SK-N-SH (cell line): ENCODE data around the gene AKT3. TPM values are rescaled to one million over a fixed set of nuclear protein-coding genes. Genes with fewer than 3 reads are reported as not detected.

Experiments used
- CTCF ChIA-PET: fragments of 300-600, 350-600 bp; formaldehyde crosslinking; extraction: SDS; loops from one replicate; lab custom pipeline; 2021; lab: Yijun Ruan, JAX
- POLR2A ChIA-PET: fragments of 350-600 bp; sonication (Branson Sonifier 250); formaldehyde crosslinking; extraction: SDS; loops from one replicate; lab custom pipeline; 2020; ENCODE audit warnings: antibody characterized with exemption, inconsistent platforms; lab: Yijun Ruan, JAX
- DNase-seq: peaks from one replicate; pipeline ENCODE4 v3.0.0; 2012
- H2AFZ ChIP-seq: fragments of 200-600 bp; sonication (generic); 2 replicates; pipeline ENCODE4 v1.8.1; 2016; ENCODE audit warnings: antibody characterized with exemption, mild to moderate bottlenecking, low read depth
- H3F3A ChIP-seq: fragments of 200-600 bp; sonication (generic); replicated peaks from 2 replicates; pipeline ENCODE3; 2016; ENCODE audit warnings: antibody characterized with exemption, mild to moderate bottlenecking; ENCODE audit not compliant: insufficient read depth
- H3K27ac ChIP-seq, 2 experiments: fragments of 200-500 bp in 1 of 2; fragments of 200-600 bp in 1 of 2; sonication (Bioruptor generic) in 1 of 2; sonication (generic), shearing (Covaris generic) in 1 of 2; 2 replicates each; pipeline versions ENCODE4 v1.5.1 to v1.6.1; 2014 to 2016; ENCODE audit warnings: low read depth in 2 of 2, inconsistent platforms in 1 of 2, low read length in 1 of 2, mild to moderate bottlenecking in 1 of 2, mixed read lengths in 1 of 2
- H3K27me3 ChIP-seq: fragments of 200-600 bp; sonication (generic), shearing (Covaris generic); 2 replicates; pipeline ENCODE4 v1.6.1; 2016; ENCODE audit warnings: mixed run types; ENCODE audit not compliant: insufficient read depth
- H3K36me3 ChIP-seq, 2 experiments: fragments of 200-500 bp in 1 of 2; fragments of 200-600 bp in 1 of 2; sonication (Bioruptor generic) in 1 of 2; sonication (generic) in 1 of 2; replicated peaks in 1 of 2; 2 replicates each; pipeline versions ENCODE3 to v1.5.1; 2014 to 2016; ENCODE audit warnings: low read length in 1 of 2, mild to moderate bottlenecking in 1 of 2; ENCODE audit not compliant: insufficient read depth in 2 of 2, control insufficient read depth in 1 of 2
- H3K4me1 ChIP-seq, 2 experiments: fragments of 200-500 bp in 1 of 2; fragments of 200-600 bp in 1 of 2; sonication (Bioruptor generic) in 1 of 2; sonication (generic), shearing (Covaris generic) in 1 of 2; 2 replicates each; pipeline versions ENCODE4 v1.5.1 to v1.6.1; 2014 to 2016; ENCODE audit warnings: low read depth in 1 of 2, low read length in 1 of 2, mixed run types in 1 of 2; ENCODE audit not compliant: insufficient read depth in 2 of 2, control insufficient read depth in 1 of 2
- H3K4me2 ChIP-seq: fragments of 200-600 bp; sonication (generic), shearing (Covaris generic); 2 replicates; pipeline ENCODE4 v1.6.1; 2017; ENCODE audit warnings: mixed run types
- H3K4me3 ChIP-seq, 2 experiments: fragments of 200-500 bp in 1 of 2; fragments of 200-600 bp in 1 of 2; sonication (Bioruptor generic) in 1 of 2; sonication (generic), shearing (Covaris generic) in 1 of 2; 2 replicates each; pipeline versions ENCODE4 v1.5.1 to v1.8.1; 2014 to 2016; ENCODE audit warnings: low read depth in 2 of 2, inconsistent platforms in 1 of 2, low read length in 1 of 2, mild to moderate bottlenecking in 1 of 2, mixed read lengths in 1 of 2, moderate library complexity in 1 of 2
- H3K79me2 ChIP-seq: fragments of 200-600 bp; sonication (generic); 2 replicates; pipeline ENCODE4 v1.8.1; 2017; ENCODE audit warnings: mild to moderate bottlenecking; ENCODE audit not compliant: insufficient read depth
- H3K9ac ChIP-seq: fragments of 200-600 bp; sonication (generic); 2 replicates; pipeline ENCODE4 v1.6.1; 2017; ENCODE audit warnings: mixed run types
- H3K9me2 ChIP-seq: fragments of 200-600 bp; sonication (generic); 2 replicates; pipeline ENCODE4 v1.6.1; 2017; ENCODE audit warnings: mixed run types
- H3K9me3 ChIP-seq: fragments of 200-600 bp; sonication (generic); 2 replicates; pipeline ENCODE4 v1.6.1; 2017; ENCODE audit warnings: mixed run types, mild to moderate bottlenecking, moderate library complexity
- H4K20me1 ChIP-seq: fragments of 200-600 bp; sonication (generic); 2 replicates; pipeline ENCODE4 v1.6.1; 2017; ENCODE audit warnings: mild to moderate bottlenecking, mixed run types; ENCODE audit not compliant: insufficient read depth
- CHD2 ChIP-seq: fragments of 150-350 bp; IDR thresholded peaks from 2 replicates; pipeline ENCODE4 v1.6.1; 2018; ENCODE audit warnings: low read length; ENCODE audit not compliant: partially characterized antibody
- CTCF ChIP-seq: fragments of 200-600 bp; sonication (generic); IDR thresholded peaks from 2 replicates; pipeline ENCODE4 v1.6.1; 2017; ENCODE audit warnings: antibody characterized with exemption, mild to moderate bottlenecking, moderate library complexity
- EZH2phosphoT487 ChIP-seq: fragments of 200-600 bp; sonication (generic); IDR thresholded peaks from 2 replicates; pipeline ENCODE4 v1.6.1; 2017; ENCODE audit warnings: low read depth, mixed run types, mild to moderate bottlenecking, antibody characterized with exemption, moderate library complexity, borderline replicate concordance
- FOSL2 ChIP-seq: IDR thresholded peaks from 2 replicates; pipeline ENCODE4 v1.4.0; 2012; ENCODE audit warnings: low read depth, mild to moderate bottlenecking, moderate library complexity, borderline replicate concordance
- FOXJ3 ChIP-seq: sonication (generic); formaldehyde crosslinking; IDR thresholded peaks from 2 replicates; pipeline ENCODE4 v1.5.1; 2020; ENCODE audit warnings: mild to moderate bottlenecking, missing genetic modification reagents
- IRF3 ChIP-seq: fragments of 150-350 bp; IDR thresholded peaks from 2 replicates; pipeline ENCODE4 v1.6.1; 2016; ENCODE audit warnings: mild to moderate bottlenecking, low read depth, low read length
- JUND ChIP-seq: IDR thresholded peaks from 2 replicates; pipeline ENCODE4 v1.4.0; 2012
- NRF1 ChIP-seq: IDR thresholded peaks from 2 replicates; pipeline ENCODE4 v1.6.1; 2012; ENCODE audit warnings: low read depth, mild to moderate bottlenecking, low read length
- PBX3 ChIP-seq: IDR thresholded peaks from 2 replicates; pipeline ENCODE4; 2012
- POLR2AphosphoS5 ChIP-seq: IDR thresholded peaks from 2 replicates; pipeline ENCODE4 v1.6.1; 2012; ENCODE audit warnings: low read depth, low read length
- RAD21 ChIP-seq: IDR thresholded peaks from 2 replicates; pipeline ENCODE4 v1.6.1; 2012; ENCODE audit warnings: mild to moderate bottlenecking, low read length
- RCOR1 ChIP-seq: fragments of 150-350 bp; IDR thresholded peaks from 2 replicates; pipeline ENCODE4 v1.6.1; 2017; ENCODE audit warnings: antibody characterized with exemption, low read length
- SIN3A ChIP-seq: IDR thresholded peaks from 2 replicates; pipeline ENCODE4 v1.6.1; 2012; ENCODE audit warnings: low read depth, mild to moderate bottlenecking, low read length, moderate library complexity, borderline replicate concordance
- TEAD4 ChIP-seq: IDR thresholded peaks from 2 replicates; pipeline ENCODE4 v1.4.0; 2012; ENCODE audit warnings: mild to moderate bottlenecking, borderline replicate concordance; ENCODE audit not compliant: insufficient read depth
- USF1 ChIP-seq: IDR thresholded peaks from 2 replicates; pipeline ENCODE4 v1.4.0; 2012; ENCODE audit warnings: low read depth, borderline replicate concordance
- YY1 ChIP-seq: IDR thresholded peaks from 2 replicates; pipeline ENCODE4 v1.4.0; 2012; ENCODE audit warnings: low read depth, mild to moderate bottlenecking
- whole genome bisulfite sequencing: methylation state at CpG from one replicate; pipeline ENCODE4 v1.1.6; 2017; ENCODE audit warnings: low lambda C conversion rate; 5-methylcytosine and 5-hydroxymethylcytosine counted together
- polyA plus RNA-seq, 3 experiments: library from polyadenylated mRNA; depleted of rRNA; stranded (reverse); fragments of >200 nt; gene quantifications; 2 replicates each; pipeline ENCODE4 v1.2.3, GENCODE V29; 2012
- TF ChIP-seq, protein P1 (sequence below): IDR thresholded peaks from 2 replicates; pipeline ENCODE4 v1.4.0; 2012; ENCODE audit warnings: low read depth, borderline replicate concordance

The AKT3 gene
- polyA plus RNA-seq, 1 of the 3 experiments (the other 2 are of a cell fraction): 12.7 TPM

DNA sequence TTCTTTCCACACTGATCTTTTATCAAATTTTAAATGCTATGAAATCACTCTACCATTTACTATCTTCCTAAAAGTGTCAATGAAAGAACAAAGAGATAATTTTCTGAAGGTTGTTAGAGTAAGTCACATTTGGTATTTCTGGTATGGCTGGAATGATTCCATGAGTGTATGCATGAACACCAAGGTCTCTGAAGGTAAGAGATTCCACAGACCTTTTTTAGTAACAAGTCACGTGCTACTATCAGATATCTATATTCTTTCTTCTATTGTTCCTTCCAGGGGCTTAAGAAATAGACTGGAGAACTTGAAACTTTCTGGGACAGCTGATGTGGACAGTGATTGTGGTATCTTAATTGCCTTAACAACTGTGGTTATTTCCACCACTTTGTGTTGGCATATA is 329.2 kb downstream of the AKT3 start:
- Histone ChIP-seq H3K27me3 (no peaks in the 10 kb centered on the region), H3K9ac (no peak overlapping the region), H3K9me3 (peaks cover 8% of the 10 kb centered on the region), H3K9me2 (no peaks in the 10 kb centered on the region), H3K4me1 (peaks cover 3 to 13% of the 10 kb centered on the region in 2 experiments), H3K79me2 (no peaks in the 10 kb centered on the region), H3K27ac (no peak overlapping the region), H3K4me3 (no peak overlapping the region), H2AFZ (no peak overlapping the region), H3K36me3 (peaks cover 13 to 43% of the 10 kb centered on the region in 2 experiments), H3F3A (peaks cover 20% of the 10 kb centered on the region), H4K20me1 (no peaks in the 10 kb centered on the region; the same call in 1 of the 2 replicates), H3K4me2 (no peak overlapping the region)
- TF ChIP-seq FOSL2 (no peak), TEAD4 (no peak), POLR2AphosphoS5 (no peak), IRF3 (no peak), RCOR1 (no peak), FOXJ3 (no peak), EZH2phosphoT487 (no peak), CTCF (no peak), CHD2 (no peak), USF1 (no peak), SIN3A (no peak), NRF1 (no peak), RAD21 (no peak), PBX3 (no peak), JUND (no peak), YY1 (no peak)
- TF ChIP-seq, protein P1, sequence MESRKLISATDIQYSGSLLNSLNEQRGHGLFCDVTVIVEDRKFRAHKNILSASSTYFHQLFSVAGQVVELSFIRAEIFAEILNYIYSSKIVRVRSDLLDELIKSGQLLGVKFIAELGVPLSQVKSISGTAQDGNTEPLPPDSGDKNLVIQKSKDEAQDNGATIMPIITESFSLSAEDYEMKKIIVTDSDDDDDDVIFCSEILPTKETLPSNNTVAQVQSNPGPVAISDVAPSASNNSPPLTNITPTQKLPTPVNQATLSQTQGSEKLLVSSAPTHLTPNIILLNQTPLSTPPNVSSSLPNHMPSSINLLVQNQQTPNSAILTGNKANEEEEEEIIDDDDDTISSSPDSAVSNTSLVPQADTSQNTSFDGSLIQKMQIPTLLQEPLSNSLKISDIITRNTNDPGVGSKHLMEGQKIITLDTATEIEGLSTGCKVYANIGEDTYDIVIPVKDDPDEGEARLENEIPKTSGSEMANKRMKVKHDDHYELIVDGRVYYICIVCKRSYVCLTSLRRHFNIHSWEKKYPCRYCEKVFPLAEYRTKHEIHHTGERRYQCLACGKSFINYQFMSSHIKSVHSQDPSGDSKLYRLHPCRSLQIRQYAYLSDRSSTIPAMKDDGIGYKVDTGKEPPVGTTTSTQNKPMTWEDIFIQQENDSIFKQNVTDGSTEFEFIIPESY: no peak
- WGBS: 81% methylated on average over 1 of the region's 1 CpG
- DNase-seq: no peak
- ChIA-PET CTCF (interaction anchor here (0.6 kb wide), 1 partner anchor 85 kb away, joined by 3 read pairs; no protein-coding TSS in a partner anchor), POLR2A (no interaction called here)
